Liver (tissue), 9 donors: Measurements from ENCODE around the gene UBR2. TPM values are rescaled to one million over a fixed set of nuclear protein-coding genes. Genes with fewer than 3 reads are reported as not detected.
"Not testable (repeated sequence)": the region's sequence is repeated elsewhere in the genome, so short reads cannot be mapped to it uniquely, and the experiment has no call there.

ENCODE experiments used
- DNase-seq: peaks from one replicate; pipeline ENCODE4 v3.0.0-alpha.2; 2017; ENCODE audit warnings: low spot score
- H3K27ac ChIP-seq, 2 donors: one replicate each; pipeline ENCODE4 v1.7.0; 2013; ENCODE audit warnings: inconsistent platforms in 2 of 2, low read length in 2 of 2, control low read depth in 1 of 2, low read depth in 1 of 2, mild to moderate bottlenecking in 1 of 2
- H3K27me3 ChIP-seq, 4 donors: one replicate each; pipeline versions ENCODE4 v1.6.1 to v1.7.0; 2013; ENCODE audit warnings: low read length in 3 of 4, inconsistent platforms in 1 of 4, mild to moderate bottlenecking in 1 of 4, moderate library complexity in 1 of 4; ENCODE audit not compliant: control insufficient read depth in 4 of 4, insufficient read depth in 4 of 4
- H3K36me3 ChIP-seq, 4 donors: one replicate each; pipeline versions ENCODE4 v1.6.1 to v1.7.0; 2013; ENCODE audit warnings: low read length in 3 of 4, mild to moderate bottlenecking in 3 of 4, low read depth in 1 of 4, moderate library complexity in 1 of 4; ENCODE audit not compliant: control insufficient read depth in 4 of 4, insufficient read depth in 3 of 4
- H3K4me1 ChIP-seq, 4 donors: one replicate each; pipeline versions ENCODE4 v1.6.1 to v1.7.0; 2013; ENCODE audit warnings: low read length in 3 of 4, mild to moderate bottlenecking in 3 of 4, moderate library complexity in 1 of 4; ENCODE audit not compliant: control insufficient read depth in 4 of 4, insufficient read depth in 4 of 4
- H3K4me3 ChIP-seq, 3 donors: one replicate each; pipeline versions ENCODE4 v1.6.1 to v1.7.0; 2013; ENCODE audit warnings: low read length in 3 of 3, control low read depth in 1 of 3, low read depth in 1 of 3, mild to moderate bottlenecking in 1 of 3
- H3K9ac ChIP-seq, 2 donors: one replicate each; pipeline ENCODE4 v1.7.0; 2013; ENCODE audit warnings: low read length in 2 of 2, mild to moderate bottlenecking in 2 of 2, moderate library complexity in 2 of 2, control low read depth in 1 of 2, low read depth in 1 of 2
- H3K9me3 ChIP-seq, 4 donors: one replicate each; pipeline versions ENCODE4 v1.6.1 to v1.7.0; 2013; ENCODE audit warnings: low read length in 3 of 4; ENCODE audit not compliant: control insufficient read depth in 4 of 4
- CTCF ChIP-seq: fragments of 150-350 bp; IDR thresholded peaks from 2 replicates; pipeline ENCODE4 v1.5.1; 2017; ENCODE audit warnings: improper control_type of control experiment, low read depth, low read length; ENCODE audit not compliant: missing input control
- EGR1 ChIP-seq, 2 donors: IDR thresholded peaks; 2 replicates each; pipeline ENCODE4 v1.6.1; 2016 to 2018; ENCODE audit warnings: antibody characterized with exemption in 2 of 2, low read depth in 2 of 2
- FOXA2 ChIP-seq: IDR thresholded peaks from 2 replicates; pipeline ENCODE4 v1.6.1; 2016; ENCODE audit warnings: antibody characterized with exemption
- HNF4A ChIP-seq, 2 donors: conservative IDR thresholded peaks; 2 replicates each; pipeline ENCODE4 v1.6.1; 2016; ENCODE audit warnings: antibody characterized with exemption in 2 of 2, mild to moderate bottlenecking in 2 of 2
- HNF4G ChIP-seq: IDR thresholded peaks from 2 replicates; pipeline ENCODE4 v1.6.1; 2016; ENCODE audit warnings: antibody characterized with exemption
- JUND ChIP-seq, 2 donors: IDR thresholded peaks; 2 replicates each; pipeline ENCODE4 v1.6.1; 2016; ENCODE audit warnings: antibody characterized with exemption in 2 of 2
- RAD21 ChIP-seq, 2 donors: IDR thresholded peaks; 2 replicates each; pipeline ENCODE4 v1.6.1; 2016; ENCODE audit warnings: antibody characterized with exemption in 2 of 2, mild to moderate bottlenecking in 2 of 2
- TAF1 ChIP-seq: conservative IDR thresholded peaks from 2 replicates; pipeline ENCODE4 v1.6.1; 2016; ENCODE audit warnings: antibody characterized with exemption, mild to moderate bottlenecking
- WGBS: extraction: QIAGEN DNeasy Blood & Tissue Kit; methylation state at CpG from one replicate; pipeline ENCODE4 v1.1.7; 2013; 5-methylcytosine and 5-hydroxymethylcytosine counted together
- polyA plus RNA-seq, 2 donors: library from polyadenylated mRNA; stranded (reverse) in 1 of 2; unstranded in 1 of 2; fragments of 200-250 nt in 1 of 2; fragments of >200 nt in 1 of 2; fragmentation: Nextera tagmentation in 1 of 2; extraction: Ambion mirVana in 1 of 2; gene quantifications; one replicate each; pipeline versions ENCODE4 v1.2.1 to v1.2.3, GENCODE V29; 2013 to 2015
- total RNA-seq, 2 donors: library from RNA; depleted of rRNA; stranded (reverse); fragments of >200 nt; gene quantifications; one replicate each; pipeline ENCODE4 v1.2.3, GENCODE V29; 2014
- donor health status: healthy.
- donor health status: healthy.
- donor health status: healthy.
- donor health status: healthy.
- donor health status: healthy.

Gene UBR2
- total and polyA plus RNA-seq, 4 donors, result 6.3 to 32.9 (median 19.3) TPM

- H3K9ac ChIP-seq, result no peak overlapping the region
- H3K4me1 ChIP-seq, result peaks cover 0 to 3% (median 0%) of the 10 kb centered on the region in 4 donors
- WGBS, result 86% methylated on average over 4 of the region's 4 CpGs
- H3K27me3 ChIP-seq, result no peaks in the 10 kb centered on the region
- no peak overlapping the region for H3K27ac ChIP-seq
- H3K4me3 ChIP-seq, result no peak overlapping the region
- no peaks in the 10 kb centered on the region for H3K9me3 ChIP-seq
- no peak for DNase-seq
- TF ChIP-seq RAD21 (IDR thresholded peaks at IDR 0.05) (no peak), EGR1 (IDR thresholded peaks at IDR 0.05; ENCODE audit: low read depth in 2 of 2) (no peak)
- no peaks in the 10 kb centered on the region for H3K36me3 ChIP-seq
Measured at GRCh38 chr6:42555477-42556457, 8.1 kb upstream of the UBR2 start.

- peaks cover 0 to 3% (median 0%) of the 10 kb centered on the region in 4 donors for H3K4me1 ChIP-seq
- TF ChIP-seq HNF4G, result no peak
- 84% methylated on average over 4 of the region's 4 CpGs for WGBS
- no peaks in the 10 kb centered on the region for H3K9me3 ChIP-seq
- no peaks in the 10 kb centered on the region for H3K36me3 ChIP-seq
- no peak overlapping the region for H3K9ac ChIP-seq
- H3K27me3 ChIP-seq, result no peaks in the 10 kb centered on the region
- no peak overlapping the region for H3K4me3 ChIP-seq
- DNase-seq, result no peak
- H3K27ac ChIP-seq, result no peak overlapping the region
Measured at GRCh38 chr6:42556462-42556861, 7.4 kb upstream of the UBR2 start.

GRCh38 chr6:42559276-42559675 is 4.6 kb upstream of the UBR2 start:
- H3K36me3 ChIP-seq, H3K27ac ChIP-seq, H3K9ac ChIP-seq, DNase-seq, H3K4me3 ChIP-seq, H3K4me1 ChIP-seq, H3K27me3 ChIP-seq, H3K9me3 ChIP-seq: not testable (repeated sequence)
- WGBS, result 88% methylated on average over 6 of the region's 6 CpGs

GRCh38 chr6:42561986-42562385 is 1.8 kb upstream of the UBR2 start:
- H3K27me3 ChIP-seq, result no peaks in the 10 kb centered on the region
- H3K27ac ChIP-seq, result no peak overlapping the region
- no peak overlapping the region for H3K4me3 ChIP-seq
- no peak for DNase-seq
- 70% methylated on average over 3 of the region's 3 CpGs for WGBS
- TF ChIP-seq CTCF (no peak), FOXA2 (no peak), HNF4A (conservative IDR thresholded peaks at IDR 0.05) (no peak), TAF1 (no peak), JUND (IDR thresholded peaks at IDR 0.05) (no peak)
- peaks cover 2 to 12% (median 7%) of the 10 kb centered on the region in 4 donors for H3K4me1 ChIP-seq
- no peaks in the 10 kb centered on the region for H3K36me3 ChIP-seq
- H3K9me3 ChIP-seq, result no peaks in the 10 kb centered on the region
- H3K9ac ChIP-seq, result no peak overlapping the region
